Measurements from ENCODE around the gene LIPA.

Gene LIPA

DNA sequence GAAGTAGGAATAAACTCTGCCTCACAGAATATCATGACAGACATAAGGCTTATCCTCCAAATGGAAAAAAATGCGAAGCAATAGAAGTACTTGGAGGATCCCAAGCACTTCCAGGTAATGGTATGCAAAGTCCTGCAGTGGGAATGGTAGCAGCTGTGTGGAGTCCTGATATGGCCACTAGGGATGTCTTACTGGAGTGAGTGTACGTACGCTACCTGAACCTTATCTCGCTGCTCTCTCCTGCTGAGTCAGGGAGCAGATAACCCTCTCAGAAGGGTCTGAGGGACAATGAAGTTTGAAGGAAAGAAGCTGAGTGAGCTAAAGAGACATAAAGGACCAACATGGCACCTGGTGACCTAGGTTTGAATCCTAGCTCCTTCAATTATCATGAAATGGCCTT lies 86.7 kb downstream of the LIPA start:
- no peak for DNase-seq (ENCODE audit: low spot score)

DNA sequence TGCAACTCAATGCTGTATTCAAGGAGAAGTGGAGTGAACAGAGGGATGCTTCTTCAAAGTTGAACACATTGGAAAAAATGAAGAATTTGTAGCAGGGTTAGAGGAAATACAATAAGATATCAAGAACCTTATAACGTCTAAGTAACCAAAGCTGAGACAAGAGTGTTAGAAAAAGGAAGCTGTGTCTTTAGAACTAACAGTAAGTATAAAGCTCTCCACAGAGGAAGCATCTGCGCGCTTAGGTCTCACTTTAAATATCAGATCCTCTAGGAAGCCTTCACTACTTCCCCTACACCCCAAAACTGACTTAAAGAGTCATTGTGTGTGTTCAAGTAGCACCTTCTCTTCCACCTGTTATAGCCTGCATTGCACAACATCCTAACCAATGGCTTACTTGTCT lies 87.5 kb downstream of the LIPA start:
- DNase-seq (ENCODE audit: low spot score), result no peak
